IPS DF 4.7 (cell line): Measurements from ENCODE around the gene ZNF846.
"Not testable (repeated sequence)": the region's sequence is repeated elsewhere in the genome, so short reads cannot be mapped to it uniquely, and the experiment has no call there.

Source experiments
- DNase-seq: peaks from one replicate; pipeline ENCODE4 v3.0.0-alpha.2; 2013; ENCODE audit warnings: low spot score; ENCODE audit errors: extremely low read depth

ZNF846 gene

DNA sequence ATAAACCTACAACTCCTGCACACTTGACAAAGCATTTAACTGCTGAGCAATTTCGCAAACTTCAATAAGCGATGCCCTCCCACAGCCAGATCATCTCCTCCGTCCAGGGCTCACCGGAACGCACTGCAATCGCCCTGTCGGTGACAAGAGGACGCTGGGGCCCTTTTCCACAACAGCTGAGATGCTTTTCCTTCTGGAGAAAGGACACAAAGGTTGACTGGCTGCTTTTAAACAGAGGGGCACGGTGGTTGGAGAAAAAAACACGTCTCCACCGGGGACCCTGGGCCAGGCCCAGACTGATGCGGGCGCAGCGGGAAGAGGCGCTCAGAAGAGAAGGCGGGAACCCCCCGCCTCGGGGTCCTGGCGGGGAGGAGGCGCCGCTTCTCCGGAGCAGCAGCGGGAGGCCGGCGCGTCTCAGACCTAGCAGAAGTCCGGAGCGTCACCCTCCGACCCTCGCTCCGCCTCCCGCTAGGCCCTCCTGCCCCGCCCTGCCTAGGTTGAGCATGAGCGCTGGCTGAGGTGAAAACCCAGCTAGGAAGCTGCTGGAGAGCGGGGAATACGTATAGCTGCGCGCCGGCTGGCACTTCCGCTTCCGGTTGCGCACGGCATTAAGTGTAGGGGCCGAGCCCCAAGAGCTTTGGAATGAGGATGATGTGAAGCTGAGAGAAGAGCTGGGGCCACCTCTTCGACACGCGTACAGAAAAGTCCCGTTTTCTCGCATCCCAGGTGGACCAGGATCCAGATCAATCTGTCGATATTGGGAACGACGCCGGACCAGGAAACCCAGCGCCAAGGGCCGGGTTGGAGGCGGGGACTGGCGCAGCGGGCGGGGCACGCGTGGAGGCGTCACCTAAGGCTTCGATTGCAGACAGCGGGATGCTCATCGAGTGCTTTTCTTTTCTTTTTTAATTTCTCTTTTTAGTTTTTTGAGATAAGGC is at the start of gene ZNF846:
TSS of gene ZNF846 (minus strand) at position 564 of the 938 bp plus-strand sequence. CDS start 3,788 bp downstream, outside the sequence.
- DNase-seq: peak; percentile 83

DNA sequence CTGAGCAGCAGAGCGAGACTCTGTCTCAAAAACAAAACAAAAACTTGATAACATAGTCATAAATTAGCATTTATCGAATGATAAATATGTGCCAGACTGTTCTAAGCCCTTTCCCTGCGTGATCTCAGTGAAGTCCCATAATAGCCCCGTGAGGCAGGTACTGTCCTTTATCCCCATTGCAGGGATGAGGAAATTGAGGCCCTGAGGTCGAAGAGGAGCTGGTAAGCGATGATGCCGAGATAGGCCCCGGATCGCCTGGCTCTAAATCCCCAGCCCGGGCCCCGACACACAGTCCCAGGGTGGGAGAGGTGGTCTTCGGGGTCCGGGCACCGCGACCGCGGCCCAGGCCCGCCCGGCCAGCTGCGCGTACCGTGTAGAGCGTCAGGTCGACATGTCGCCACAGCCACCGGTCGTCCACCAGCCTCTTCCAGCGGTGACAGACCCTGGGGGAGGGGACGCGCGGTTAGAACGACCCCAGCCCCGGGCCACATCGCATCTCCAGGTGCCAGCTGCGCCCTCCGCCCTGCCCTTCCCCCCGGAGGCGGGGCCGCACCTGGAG is 49.7 kb upstream of the ZNF846 start:
- DNase-seq: no peak

DNA sequence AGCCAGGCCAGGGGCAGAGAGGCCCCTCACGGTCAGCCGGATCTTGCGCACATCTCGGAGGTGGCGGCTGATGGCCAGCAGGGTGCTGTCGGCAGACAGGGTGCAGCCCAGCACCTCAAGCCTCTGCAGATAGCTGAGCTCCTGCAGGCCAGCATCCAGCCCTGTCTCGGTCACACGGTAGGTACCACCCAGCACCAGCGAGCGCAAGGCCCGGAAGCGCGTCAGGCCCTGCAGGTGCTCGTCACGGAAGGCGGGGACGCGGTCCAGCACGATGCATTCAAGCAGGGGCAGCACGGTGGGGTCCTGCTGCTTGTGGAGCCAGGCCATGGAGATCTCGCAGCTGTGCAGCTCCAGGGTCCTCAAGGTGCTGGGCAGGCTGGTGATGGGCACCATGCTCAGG is 42.6 kb upstream of the ZNF846 start:
- no peak for DNase-seq

DNA sequence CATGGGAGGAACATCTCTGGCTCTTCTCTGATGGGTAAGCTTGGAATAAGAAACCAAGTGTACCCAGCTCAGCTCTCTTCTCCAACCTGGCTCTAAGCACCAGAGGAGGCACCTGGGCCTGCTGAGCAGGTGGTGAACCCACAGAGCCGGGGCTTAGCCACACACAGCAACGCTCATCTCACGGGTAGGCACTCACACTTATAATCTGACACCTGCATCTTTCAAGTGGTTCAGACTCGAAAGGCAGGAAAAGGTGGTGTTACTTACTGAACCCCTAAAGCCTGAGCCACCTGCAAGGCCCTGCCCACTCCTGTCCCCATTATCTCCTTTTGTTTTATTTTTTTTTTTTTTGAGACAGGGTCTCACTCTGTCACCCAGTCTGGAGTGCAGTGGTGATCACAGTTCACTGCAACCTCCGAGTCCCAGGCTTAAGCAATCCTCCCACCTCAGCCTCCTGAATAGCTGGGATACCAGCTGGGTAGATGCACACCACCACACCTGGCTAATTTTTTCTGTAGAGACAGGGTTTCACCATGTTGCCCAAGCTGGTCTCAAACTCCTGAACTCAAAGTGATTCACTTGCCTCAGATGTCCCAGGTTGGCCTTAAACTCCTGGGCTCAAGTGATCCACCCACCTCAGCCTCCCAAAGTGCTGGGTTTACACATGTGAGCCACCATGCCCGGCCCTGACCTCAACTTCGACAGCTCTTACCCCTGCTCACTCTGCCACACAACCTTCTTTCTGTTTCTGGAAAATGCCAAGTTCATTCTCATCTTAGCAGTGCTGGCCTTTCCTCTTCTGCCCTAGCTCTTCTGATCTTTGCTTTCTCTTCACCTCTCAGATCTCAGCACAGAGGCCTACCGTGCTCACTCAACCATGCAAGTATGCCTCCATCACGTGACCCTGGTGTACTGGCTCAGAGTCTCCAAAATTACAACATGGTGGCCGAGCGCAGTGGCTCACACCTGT is 40.6 kb upstream of the ZNF846 start:
- no peak for DNase-seq

DNA sequence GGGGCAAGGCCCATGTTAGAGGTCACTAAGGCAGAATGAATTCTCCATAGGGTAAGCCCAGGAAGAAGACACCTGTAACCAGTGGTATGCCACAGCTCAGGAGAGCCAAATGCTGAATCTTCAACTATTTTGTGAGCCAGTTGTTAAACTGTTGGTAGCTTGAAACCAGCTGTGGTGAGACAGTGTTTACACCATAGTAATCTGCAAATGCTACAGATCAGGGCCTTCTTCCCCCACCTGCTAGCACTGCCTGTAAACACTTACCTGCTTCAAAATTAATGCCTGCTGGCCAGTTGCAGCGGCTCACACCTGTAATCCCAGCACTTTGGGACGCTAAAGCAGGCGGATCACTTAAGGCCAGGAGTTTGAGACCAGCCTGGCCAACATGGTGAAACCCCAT is 38.3 kb upstream of the ZNF846 start:
- no peak for DNase-seq

DNA sequence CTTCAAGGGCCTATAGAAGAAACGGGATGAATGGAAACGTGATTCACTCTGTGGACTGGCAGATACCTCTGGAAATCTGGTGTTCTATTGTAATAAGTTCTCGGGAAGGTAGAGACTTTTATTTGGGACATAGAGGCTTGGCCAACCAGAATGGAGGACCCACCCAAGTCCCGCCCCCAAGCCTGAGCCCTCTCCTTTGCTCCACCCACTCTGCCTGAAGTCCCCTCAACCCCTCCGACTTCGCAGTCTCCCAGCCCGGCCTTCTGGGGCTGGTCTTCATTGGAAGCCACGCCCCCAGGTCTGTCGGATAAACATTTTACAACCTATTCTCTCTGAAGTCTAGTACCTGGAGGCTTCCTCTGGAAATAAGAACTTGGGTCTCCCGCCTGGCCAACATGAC is 33.4 kb upstream of the ZNF846 start:
- no peak for DNase-seq

DNA sequence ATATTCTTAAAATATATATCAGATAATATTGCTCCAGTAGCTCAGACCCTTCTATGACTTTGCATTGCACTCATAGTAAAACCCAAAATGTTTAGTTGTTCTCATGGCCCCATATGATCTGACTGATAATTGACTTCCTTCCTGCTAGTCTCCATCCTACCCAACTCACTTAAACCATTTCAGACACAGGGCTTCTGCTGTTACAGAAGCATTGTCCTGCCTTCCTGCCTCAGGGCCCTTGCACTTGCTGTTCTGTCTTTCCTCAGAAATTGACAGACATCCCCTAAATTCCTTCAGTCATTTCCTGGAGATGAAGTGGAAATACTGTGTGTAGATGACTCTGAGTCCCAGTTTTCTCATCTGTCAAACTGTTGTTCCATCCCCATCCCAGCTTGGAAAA is 30.6 kb upstream of the ZNF846 start:
- no peak for DNase-seq

DNA sequence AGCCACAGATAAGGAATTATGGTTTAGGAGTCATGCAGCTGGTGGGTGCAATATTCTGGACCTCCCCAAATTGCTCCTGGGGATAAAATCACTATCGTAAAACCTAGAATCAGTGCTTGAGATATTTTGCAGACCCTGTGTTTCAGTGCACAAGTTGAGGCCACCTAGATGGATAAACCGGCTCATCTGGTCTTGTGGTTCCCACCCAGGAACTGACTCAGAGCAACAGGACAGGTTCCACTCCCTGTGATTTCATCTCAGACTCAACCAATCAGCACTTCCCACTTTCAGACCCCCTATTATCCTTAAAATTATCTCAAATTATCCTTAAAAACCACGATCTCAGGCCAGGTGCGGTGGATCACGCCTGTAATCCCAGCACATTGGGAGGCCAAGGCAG is 29.3 kb upstream of the ZNF846 start:
- no peak for DNase-seq

DNA sequence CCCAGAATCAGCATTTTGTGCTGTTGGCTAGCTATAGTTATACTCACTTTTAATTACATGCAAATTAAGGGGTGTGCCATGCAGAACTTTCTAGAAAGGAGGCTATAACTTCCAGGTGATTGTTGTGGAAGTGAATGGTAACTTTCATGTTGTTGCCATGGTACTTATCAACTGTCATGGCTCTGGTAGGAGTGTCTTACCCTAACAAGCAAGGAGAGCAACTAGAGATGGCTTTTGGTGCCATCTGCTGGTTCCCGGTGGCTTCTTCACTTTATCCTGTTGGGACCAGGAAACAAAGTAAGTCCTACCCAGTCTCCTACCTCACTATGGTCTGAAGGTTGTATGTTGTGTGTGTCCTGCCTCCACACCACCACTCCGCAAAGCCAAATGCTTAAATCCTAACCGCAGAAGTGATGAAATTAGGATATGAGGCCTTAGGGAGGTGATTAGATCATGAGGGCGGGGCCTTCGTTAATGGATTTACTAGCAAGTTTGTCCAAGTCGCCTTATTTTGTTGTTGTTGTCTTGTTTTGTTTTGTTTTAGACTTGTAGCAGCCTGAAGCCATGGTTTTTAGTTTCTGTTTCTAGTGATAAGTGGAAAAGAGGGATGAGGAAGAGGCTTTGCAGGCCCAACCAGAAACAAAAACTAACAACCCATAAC is 27.7 kb upstream of the ZNF846 start:
- peak; percentile 86 for DNase-seq

DNA sequence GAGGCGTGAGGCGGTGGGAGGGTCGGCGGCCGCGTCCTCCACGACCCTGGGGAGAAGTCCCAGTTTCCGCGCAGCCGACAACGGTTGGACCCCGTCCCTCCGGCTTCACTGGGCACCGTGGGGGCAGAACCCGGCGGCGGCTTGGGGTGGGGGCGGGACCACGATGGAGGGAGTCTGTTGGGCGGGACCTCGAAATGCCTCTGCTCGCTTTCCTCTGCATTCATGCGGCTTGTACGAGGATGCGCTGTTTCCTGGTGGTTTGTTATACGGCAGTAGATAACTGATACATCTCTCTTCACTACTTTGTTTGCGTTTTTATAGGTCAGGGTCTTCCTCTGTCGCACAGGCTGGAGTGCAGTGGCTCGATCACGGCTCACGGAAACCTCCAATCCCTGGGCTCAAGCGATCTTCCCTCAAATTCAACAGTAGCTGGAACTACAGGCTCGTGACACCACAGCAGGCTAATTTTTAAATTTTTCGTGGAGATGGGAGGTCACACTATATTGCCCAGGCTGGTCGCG is 24.6 kb upstream of the ZNF846 start:
- no peak for DNase-seq

DNA sequence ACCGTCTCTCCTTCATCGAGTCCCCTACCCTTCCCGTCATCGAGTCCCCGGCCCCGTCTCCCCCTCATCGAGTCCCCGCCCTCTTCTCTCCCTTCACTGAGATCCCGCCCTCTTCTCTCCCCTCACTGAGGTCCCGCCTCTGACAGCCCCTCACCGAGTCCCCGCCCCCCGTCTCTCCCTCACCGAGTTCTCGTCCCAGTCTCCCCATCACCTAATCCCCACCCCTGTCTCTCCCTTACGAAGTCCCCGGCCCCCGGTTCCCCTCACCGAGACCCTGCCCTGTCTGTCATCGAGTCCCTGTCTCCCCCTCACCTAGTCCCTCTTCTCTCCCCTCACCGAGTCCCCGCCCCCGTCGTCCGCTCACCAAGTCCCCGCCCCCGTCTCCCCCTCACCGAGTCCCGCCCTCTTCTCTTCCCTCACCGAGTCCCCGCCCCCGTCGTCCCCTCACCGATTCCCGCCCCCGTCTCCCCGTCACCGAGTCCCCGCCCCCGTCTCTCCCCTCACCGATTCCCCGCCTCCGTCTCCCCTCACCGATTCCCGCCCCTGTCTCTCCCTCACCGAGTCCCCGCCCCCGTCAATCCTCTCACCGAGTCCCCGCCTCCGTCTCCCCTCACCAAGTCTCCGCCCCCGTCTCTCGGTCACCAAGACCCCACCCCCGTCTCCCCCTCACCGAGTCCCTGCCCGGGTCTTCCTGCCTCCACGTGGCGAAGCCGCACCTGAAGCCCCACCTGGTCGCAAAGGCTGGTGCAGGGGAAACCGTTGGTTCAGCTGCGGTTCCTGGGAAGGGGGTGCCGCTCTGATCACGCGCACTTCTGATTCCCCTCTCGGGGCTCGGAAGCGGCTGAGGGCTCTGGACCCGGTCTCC is 23.9 kb upstream of the ZNF846 start:
- peak; percentile 71 for DNase-seq

DNA sequence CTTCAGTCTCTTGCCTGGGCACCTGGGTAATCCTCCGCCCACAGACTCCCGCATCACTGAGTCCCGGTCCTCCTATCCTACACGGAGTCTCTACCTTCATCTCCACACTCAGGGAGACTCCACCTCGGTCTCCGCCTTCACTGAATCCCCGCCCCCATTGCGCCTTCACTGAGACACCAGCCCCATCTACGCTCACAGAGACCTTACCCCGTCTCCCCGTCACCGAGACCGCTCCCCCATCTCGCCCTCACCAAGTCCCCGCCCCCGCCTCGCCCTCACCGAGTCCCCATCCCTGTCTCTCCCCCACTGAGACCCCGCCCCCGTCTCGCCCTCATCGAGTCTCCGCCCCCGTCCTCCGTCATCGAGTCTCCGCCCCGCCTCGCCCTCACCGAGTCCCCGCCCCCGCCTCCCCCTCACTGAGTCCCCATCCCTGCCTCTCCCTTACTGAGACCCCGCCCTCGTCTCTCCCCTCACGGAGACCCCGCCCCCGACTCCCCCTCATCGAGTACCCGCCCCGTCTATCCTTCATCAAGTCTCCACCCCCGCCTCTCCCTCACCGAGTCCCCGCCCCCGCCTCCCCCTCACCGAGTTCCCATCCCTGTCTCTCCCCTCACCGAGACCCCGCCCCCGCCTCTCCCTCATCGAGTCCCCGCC is 23.1 kb upstream of the ZNF846 start:
- peak; percentile 64 for DNase-seq

DNA sequence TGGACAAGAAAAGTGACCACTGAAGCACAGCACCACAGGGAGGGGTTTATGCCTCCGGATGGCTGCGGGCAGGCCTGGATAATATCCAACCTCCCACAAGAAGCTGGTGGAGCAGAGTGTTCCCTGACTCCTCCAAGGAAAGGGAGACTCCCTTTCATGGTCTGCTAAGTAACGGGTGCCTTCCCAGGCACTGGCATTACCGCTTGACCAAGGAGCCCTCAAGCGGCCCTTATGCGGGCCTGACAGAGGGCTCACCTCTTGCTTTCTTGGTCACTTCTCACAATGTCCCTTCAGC is 22.5 kb upstream of the ZNF846 start:
- DNase-seq: not testable (repeated sequence)

DNA sequence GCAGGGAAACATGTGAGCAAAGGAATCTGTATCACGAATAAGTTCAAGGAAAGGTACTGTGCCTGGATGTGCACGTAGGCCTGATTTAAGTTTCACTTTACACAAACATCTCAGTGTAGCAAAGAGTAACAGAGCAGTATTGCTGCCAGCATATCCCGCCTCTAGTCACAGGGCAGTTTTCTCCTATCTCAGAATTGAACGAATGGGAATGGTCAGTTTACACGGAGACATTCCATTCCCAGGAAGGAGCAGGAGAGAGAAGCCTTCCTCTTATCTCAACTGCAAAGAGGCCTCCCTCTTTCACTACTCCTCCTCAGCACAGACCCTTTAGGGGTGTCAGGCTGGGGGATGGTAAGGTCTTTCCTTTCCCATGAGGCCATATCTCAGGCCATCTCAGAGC is 21.0 kb upstream of the ZNF846 start:
- DNase-seq: not testable (repeated sequence)

DNA sequence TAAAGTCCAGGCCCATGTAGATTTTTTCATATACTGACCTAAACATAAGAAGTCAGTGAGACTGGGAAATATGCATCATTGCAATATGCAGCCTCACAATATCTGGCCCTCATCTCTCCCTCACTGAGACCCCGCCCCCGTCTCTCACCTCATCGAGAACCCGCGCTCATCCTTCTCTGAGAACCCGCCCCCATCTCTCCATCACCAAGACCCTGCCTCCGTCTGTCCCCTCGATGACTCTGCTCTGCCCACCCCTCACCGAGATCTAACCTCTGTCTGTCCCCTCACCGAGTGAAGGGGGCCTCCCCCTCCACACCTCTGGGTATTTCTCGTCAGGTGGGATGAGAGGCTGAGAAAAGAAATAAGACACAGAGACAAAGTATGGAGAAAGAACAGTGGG is 20.5 kb upstream of the ZNF846 start:
- no peak for DNase-seq

DNA sequence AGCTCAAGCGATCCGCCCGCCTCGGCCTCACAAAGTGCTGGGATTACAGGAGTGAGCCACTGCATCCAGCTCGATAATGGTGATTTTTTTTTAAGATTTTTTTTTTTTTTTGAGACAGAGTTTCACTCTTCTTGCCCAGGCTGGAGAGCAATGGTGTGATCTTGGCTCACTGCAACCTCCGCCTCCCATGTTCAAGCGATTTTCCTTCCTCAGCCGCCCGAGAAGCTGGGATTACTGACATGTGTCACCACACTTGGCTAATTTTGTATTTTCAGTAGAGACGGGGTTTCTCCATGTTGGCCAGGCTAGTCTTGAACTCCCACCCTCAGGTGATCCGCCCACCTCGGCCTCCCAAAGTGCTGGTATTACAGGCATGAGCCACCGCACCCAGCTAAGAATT is 20.1 kb upstream of the ZNF846 start:
- DNase-seq: not testable (repeated sequence)

DNA sequence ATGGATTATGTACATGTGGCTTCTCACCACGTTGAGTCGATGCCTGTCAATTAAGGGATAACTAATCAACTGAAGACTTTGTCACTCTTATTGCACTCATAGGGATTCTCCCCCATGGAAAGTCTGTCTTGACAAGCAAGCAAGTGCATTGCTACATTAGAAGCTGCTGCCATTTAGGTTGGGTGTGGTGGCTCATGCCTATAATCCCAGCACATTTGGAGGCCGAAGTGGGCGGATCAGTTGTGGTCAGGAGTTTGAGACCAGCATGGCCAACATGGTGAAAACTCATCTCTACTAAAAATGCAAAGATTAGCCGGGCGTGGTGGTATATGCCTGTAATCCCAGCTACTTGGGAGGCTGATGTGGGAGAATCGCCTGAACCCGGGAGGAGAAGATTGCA is 18.3 kb upstream of the ZNF846 start:
- DNase-seq: no peak

DNA sequence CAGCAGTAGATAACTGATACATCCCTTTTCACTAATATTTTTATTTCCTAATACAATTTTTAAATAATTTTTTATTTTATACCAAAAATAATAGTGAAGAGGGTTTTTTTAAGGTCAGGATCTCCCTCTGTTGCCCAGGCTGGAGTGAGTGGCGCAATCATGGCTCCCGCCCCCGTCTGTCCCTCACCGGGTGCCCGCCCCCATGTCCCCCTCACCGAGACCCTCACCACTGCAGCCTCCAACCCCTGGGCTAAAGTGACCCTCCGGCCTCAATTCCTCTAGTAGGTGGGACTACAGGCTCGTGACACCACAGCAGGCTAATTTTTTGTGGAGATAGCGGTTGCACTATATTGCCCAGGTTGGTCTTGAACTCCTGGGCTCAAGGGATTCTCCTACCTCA is 17.8 kb upstream of the ZNF846 start:
- DNase-seq: no peak
